DND-41 (cell line): ENCODE data around the gene TAF4.

Experiments
- EZH2 ChIP-seq: IDR thresholded peaks from 3 replicates; pipeline ENCODE4 v1.6.1; 2012; ENCODE audit warnings: borderline replicate concordance, low read depth, mild to moderate bottlenecking, moderate library complexity, low read length, inconsistent platforms; ENCODE audit not compliant: severe bottlenecking
- TF ChIP-seq, protein P1 (sequence below): IDR thresholded peaks from 2 replicates; pipeline ENCODE4 v1.5.1; 2012; ENCODE audit warnings: borderline replicate concordance, low read length, moderate library complexity, mild to moderate bottlenecking; ENCODE audit not compliant: poor library complexity, severe bottlenecking; ENCODE audit errors: extremely low read depth

- TF ChIP-seq, protein P1, sequence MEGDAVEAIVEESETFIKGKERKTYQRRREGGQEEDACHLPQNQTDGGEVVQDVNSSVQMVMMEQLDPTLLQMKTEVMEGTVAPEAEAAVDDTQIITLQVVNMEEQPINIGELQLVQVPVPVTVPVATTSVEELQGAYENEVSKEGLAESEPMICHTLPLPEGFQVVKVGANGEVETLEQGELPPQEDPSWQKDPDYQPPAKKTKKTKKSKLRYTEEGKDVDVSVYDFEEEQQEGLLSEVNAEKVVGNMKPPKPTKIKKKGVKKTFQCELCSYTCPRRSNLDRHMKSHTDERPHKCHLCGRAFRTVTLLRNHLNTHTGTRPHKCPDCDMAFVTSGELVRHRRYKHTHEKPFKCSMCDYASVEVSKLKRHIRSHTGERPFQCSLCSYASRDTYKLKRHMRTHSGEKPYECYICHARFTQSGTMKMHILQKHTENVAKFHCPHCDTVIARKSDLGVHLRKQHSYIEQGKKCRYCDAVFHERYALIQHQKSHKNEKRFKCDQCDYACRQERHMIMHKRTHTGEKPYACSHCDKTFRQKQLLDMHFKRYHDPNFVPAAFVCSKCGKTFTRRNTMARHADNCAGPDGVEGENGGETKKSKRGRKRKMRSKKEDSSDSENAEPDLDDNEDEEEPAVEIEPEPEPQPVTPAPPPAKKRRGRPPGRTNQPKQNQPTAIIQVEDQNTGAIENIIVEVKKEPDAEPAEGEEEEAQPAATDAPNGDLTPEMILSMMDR: no peak
- TF ChIP-seq EZH2: no peak
Observed at GRCh38 chr20:61942526-61942925, 123.2 kb downstream of the TAF4 start.
